Measurements from ENCODE around the gene CCM2.
"Not testable (repeated sequence)": the region's sequence is repeated elsewhere in the genome, so short reads cannot be mapped to it uniquely, and the experiment has no call there.

Gene CCM2

DNA sequence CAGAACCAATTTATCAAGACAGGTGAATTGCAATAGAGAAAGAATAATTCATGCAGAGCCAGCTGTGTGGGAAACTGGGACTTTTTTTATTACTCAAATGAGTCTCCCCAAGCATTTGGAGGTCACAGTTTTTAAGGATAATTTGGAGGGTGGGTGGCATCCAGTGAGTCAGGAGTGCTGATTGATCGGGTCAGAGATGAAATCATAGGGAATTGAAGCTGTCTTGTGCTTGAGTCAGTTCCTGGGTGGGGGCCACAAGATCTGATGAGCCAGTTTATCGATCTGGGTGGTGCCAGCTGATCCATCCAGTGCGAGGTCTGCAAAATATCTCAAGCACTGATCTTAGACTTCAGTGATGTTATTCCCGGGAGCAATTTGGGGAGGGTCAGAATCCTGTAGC is 11.3 kb upstream of the CCM2 start:
- no peak overlapping the region for H3K4me2 ChIP-seq (ENCODE audit: low read depth, low read length)
- peaks cover 26% of the 10 kb centered on the region for H3F3A ChIP-seq (ENCODE audit: insufficient read depth, low read length)
- no peak for DNase-seq
- peaks cover 23% of the 10 kb centered on the region for H3K4me1 ChIP-seq (ENCODE audit: low read length)
- H3K27ac ChIP-seq (ENCODE audit: low read length) = no peak overlapping the region
- 0 out of 2 replicates have a peak, but pooled peaks cover 8% of the 10 kb centered on the region for H3K36me3 ChIP-seq (replicated peaks; ENCODE audit: insufficient read depth, low read length)
- no peaks in the 10 kb centered on the region for H4K20me1 ChIP-seq (ENCODE audit: insufficient read depth, low read length)
- peaks cover 28% of the 10 kb centered on the region for H3K79me2 ChIP-seq (ENCODE audit: low read length)
- no peaks in the 10 kb centered on the region for H3K9me3 ChIP-seq (replicated peaks; ENCODE audit: insufficient read depth, low read length)
- no peaks in the 10 kb centered on the region for H3K27me3 ChIP-seq (replicated peaks; ENCODE audit: insufficient read depth, low read length)
- no peak overlapping the region for H2AFZ ChIP-seq (ENCODE audit: low read length)
- no peaks in the 10 kb centered on the region for H3K9me2 ChIP-seq (replicated peaks; ENCODE audit: insufficient read depth, low read length)
- TF ChIP-seq EZH2phosphoT487 (IDR thresholded peaks at IDR 0.05; ENCODE audit: low read length) (no peak), EZH2 (optimal IDR thresholded peaks at IDR 0.05; ENCODE audit: low read depth, low read length) (no peak)
- TF ChIP-seq, protein P1, sequence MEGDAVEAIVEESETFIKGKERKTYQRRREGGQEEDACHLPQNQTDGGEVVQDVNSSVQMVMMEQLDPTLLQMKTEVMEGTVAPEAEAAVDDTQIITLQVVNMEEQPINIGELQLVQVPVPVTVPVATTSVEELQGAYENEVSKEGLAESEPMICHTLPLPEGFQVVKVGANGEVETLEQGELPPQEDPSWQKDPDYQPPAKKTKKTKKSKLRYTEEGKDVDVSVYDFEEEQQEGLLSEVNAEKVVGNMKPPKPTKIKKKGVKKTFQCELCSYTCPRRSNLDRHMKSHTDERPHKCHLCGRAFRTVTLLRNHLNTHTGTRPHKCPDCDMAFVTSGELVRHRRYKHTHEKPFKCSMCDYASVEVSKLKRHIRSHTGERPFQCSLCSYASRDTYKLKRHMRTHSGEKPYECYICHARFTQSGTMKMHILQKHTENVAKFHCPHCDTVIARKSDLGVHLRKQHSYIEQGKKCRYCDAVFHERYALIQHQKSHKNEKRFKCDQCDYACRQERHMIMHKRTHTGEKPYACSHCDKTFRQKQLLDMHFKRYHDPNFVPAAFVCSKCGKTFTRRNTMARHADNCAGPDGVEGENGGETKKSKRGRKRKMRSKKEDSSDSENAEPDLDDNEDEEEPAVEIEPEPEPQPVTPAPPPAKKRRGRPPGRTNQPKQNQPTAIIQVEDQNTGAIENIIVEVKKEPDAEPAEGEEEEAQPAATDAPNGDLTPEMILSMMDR (IDR thresholded peaks at IDR 0.05; ENCODE audit: low read length) = no peak
- no peak overlapping the region for H3K4me3 ChIP-seq (ENCODE audit: low read length)
- H3K9ac ChIP-seq (ENCODE audit: low read length) = no peak overlapping the region

DNA sequence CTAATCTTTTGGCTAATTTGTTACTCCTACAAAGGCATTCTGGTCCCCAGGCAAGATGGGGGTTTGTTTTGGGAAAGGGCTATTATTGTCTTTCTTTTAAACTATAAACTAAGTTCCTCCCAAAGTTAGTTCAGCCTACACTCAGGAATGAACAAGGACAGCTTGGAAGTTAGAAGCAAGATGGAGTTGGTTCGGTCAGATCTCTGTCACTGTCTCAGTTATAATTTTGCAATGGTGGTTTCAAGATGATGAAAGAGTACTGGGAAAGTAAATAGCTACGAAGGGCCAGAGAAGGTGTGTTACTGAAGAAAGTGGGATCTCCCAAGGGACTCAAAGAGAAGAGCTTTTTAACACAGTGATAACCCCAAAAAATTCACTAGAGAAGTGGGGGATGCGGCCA is 10.9 kb upstream of the CCM2 start:
- H3K9ac ChIP-seq (ENCODE audit: low read length) = no peak overlapping the region
- no peak overlapping the region for H3K27ac ChIP-seq (ENCODE audit: low read length)
- no peak overlapping the region for H3K4me3 ChIP-seq (ENCODE audit: low read length)
- H3F3A ChIP-seq (ENCODE audit: insufficient read depth, low read length) = peaks cover 28% of the 10 kb centered on the region
- H3K79me2 ChIP-seq (ENCODE audit: low read length) = peaks cover 24% of the 10 kb centered on the region
- H3K4me1 ChIP-seq (ENCODE audit: low read length) = peaks cover 23% of the 10 kb centered on the region
- no peak overlapping the region for H2AFZ ChIP-seq (ENCODE audit: low read length)
- no peak overlapping the region for H3K4me2 ChIP-seq (ENCODE audit: low read depth, low read length)
- DNase-seq = no peak
- no peaks in the 10 kb centered on the region for H3K9me2 ChIP-seq (replicated peaks; ENCODE audit: insufficient read depth, low read length)
- no peaks in the 10 kb centered on the region for H3K9me3 ChIP-seq (replicated peaks; ENCODE audit: insufficient read depth, low read length)
- 0 out of 2 replicates have a peak, but pooled peaks cover 8% of the 10 kb centered on the region for H3K36me3 ChIP-seq (replicated peaks; ENCODE audit: insufficient read depth, low read length)
- H3K27me3 ChIP-seq (replicated peaks; ENCODE audit: insufficient read depth, low read length) = no peaks in the 10 kb centered on the region
- no peak for TF ChIP-seq EZH2phosphoT487 (IDR thresholded peaks at IDR 0.05; ENCODE audit: low read length)
- no peak for TF ChIP-seq EZH2 (optimal IDR thresholded peaks at IDR 0.05; ENCODE audit: low read depth, low read length)
- TF ChIP-seq, protein P1 (IDR thresholded peaks at IDR 0.05; ENCODE audit: low read length) = no peak
- no peaks in the 10 kb centered on the region for H4K20me1 ChIP-seq (ENCODE audit: insufficient read depth, low read length)

DNA sequence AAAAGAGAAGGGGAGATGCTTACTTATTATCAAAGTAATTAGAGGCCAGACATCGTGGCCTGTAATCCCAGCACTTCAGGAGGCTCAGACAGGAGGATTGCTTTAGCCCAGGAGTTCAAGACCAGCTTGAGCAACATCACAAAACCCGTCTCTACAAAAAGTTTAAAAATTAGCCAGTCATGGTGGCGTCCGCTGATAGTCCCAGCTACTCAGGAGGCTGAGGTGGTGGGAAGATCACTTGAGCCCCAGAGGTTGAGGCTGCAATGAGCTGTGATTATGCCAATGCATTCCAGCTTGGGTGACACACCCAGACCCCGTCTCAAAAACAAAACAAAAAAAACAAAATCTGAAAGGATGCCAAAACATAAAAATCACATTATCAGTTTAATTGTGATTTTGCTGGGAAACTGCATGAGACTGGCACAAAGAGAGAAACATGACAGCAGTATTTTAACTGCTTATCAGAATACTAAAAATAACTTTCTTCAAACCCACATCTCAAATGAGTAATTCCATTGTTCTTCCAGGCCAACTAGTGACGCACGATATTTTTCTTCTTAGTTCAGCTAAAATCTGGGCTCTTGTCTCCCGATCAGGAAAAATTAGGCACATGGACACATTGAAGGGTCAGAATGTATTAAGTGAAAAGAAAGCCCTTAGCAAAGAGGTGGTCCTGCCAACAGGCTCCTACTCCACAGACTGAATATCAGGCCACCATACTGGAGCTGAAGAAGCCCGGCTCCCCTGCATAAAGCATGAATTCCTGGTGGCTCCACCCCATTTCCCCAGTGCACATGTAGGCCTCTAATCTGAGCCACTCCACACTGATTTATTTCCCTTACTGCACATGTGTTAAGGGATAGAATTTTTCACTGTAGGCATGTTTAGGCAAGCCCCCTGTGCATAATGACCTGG is 9.6 kb upstream of the CCM2 start:
- Histone ChIP-seq H4K20me1 (ENCODE audit: insufficient read depth, low read length) (no peaks in the 10 kb centered on the region), H3K27ac (ENCODE audit: low read length) (no peak overlapping the region), H3K79me2 (ENCODE audit: low read length) (peaks cover 11% of the 10 kb centered on the region), H3K9me2 (replicated peaks; ENCODE audit: insufficient read depth, low read length) (no peaks in the 10 kb centered on the region), H2AFZ (ENCODE audit: low read length) (no peak overlapping the region), H3F3A (ENCODE audit: insufficient read depth, low read length) (peaks cover 29% of the 10 kb centered on the region), H3K4me2 (ENCODE audit: low read depth, low read length) (no peak overlapping the region), H3K4me1 (ENCODE audit: low read length) (peaks cover 24% of the 10 kb centered on the region), H3K9me3 (replicated peaks; ENCODE audit: insufficient read depth, low read length) (no peaks in the 10 kb centered on the region), H3K9ac (ENCODE audit: low read length) (no peak overlapping the region), H3K36me3 (replicated peaks; ENCODE audit: insufficient read depth, low read length) (0 out of 2 replicates have a peak, but pooled peaks cover 3% of the 10 kb centered on the region), H3K27me3 (replicated peaks; ENCODE audit: insufficient read depth, low read length) (no peaks in the 10 kb centered on the region), H3K4me3 (ENCODE audit: low read length) (no peak overlapping the region)
- DNase-seq = no peak
- TF ChIP-seq, protein P1 (IDR thresholded peaks at IDR 0.05; ENCODE audit: low read length) = no peak
- TF ChIP-seq EZH2phosphoT487 (IDR thresholded peaks at IDR 0.05; ENCODE audit: low read length) (no peak), EZH2 (optimal IDR thresholded peaks at IDR 0.05; ENCODE audit: low read depth, low read length) (no peak)

DNA sequence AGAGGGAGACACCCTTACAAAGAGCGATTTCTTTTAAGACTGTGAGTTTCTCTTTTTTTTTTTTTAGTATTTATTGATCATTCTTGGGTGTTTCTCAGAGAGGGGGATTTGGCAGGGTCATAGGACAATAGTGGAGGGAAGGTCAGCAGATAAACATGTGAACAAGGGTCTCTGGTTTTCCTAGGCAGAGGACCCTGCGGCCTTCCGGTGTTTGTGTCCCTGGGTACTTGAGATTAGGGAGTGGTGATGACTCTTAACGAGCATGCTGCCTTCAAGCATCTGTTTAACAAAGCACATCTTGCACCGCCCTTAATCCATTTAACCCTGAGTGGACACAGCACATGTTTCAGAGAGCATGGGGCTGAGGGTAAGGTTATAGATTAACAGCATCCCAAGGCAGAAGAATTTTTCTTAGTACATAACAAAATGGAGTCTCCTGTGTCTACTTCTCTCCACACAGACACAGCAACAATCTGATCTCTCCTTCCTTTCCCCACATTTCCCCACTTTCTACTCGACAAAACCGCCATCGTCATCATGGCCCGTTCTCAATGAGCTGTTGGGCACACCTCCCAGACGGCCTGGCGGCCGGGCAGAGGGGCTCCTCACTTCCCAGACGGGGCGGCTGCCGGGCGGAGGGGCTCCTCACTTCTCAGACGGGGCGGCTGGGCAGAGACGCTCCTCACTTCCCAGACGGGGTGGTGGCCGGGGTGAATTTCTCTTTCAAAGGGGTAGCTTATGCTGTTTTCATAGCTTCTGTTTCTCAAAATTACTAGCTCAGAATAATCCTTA is 7.8 kb upstream of the CCM2 start:
- DNase-seq; H2AFZ ChIP-seq (ENCODE audit: low read length); H3K27ac ChIP-seq (ENCODE audit: low read length); H3K9ac ChIP-seq (ENCODE audit: low read length); H3K79me2 ChIP-seq (ENCODE audit: low read length); H4K20me1 ChIP-seq (ENCODE audit: insufficient read depth, low read length); H3K9me3 ChIP-seq (replicated peaks; ENCODE audit: insufficient read depth, low read length); H3K4me2 ChIP-seq (ENCODE audit: low read depth, low read length); H3K36me3 ChIP-seq (replicated peaks; ENCODE audit: insufficient read depth, low read length); H3K9me2 ChIP-seq (replicated peaks; ENCODE audit: insufficient read depth, low read length); H3K4me3 ChIP-seq (ENCODE audit: low read length); H3K27me3 ChIP-seq (replicated peaks; ENCODE audit: insufficient read depth, low read length): not testable (repeated sequence)
- Histone ChIP-seq H3F3A (ENCODE audit: insufficient read depth, low read length) (peaks cover 42% of the 10 kb centered on the region), H3K4me1 (ENCODE audit: low read length) (peaks cover 34% of the 10 kb centered on the region)
